ENCODE data around the gene C5orf47. TPM values are rescaled to one million over a fixed set of nuclear protein-coding genes. Genes with fewer than 3 reads are reported as not detected.

Gene C5orf47
- total RNA-seq, 3 donors from 2014 or later: not detected

DNA sequence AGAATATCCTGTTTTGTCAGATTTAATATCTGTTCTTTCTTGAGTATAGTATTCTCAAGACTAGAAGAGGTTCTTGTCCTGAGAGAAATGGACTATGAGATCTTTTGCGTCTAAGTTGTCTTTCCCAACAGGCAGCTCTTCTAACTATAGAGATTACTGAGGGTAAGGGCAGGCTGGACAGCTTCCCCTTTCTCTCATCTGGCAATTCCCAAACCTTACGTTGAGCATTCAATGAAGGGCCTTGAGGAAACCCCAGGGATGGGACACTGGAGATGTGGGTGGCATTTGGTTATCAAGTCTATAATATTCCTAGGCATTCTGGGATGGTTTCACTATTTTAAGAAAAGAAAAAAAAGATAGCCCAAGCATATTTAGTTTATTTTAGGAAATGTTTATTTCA lies 28.0 kb upstream of the C5orf47 start:
- ATAC-seq (no peak), DNase-seq (no peak)
- Histone ChIP-seq H3K36me3 (ENCODE audit: low read depth) (no peaks in the 10 kb centered on the region), H3K4me3 (no peak overlapping the region), H3K9me3 (no peaks in the 10 kb centered on the region), H3K4me1 (ENCODE audit: low read depth) (no peaks in the 10 kb centered on the region)
- intact Hi-C loops (cut with DNase I, micrococcal nuclease): no loop called here
- TF ChIP-seq CTCF (IDR thresholded peaks at IDR 0.05): no peak

DNA sequence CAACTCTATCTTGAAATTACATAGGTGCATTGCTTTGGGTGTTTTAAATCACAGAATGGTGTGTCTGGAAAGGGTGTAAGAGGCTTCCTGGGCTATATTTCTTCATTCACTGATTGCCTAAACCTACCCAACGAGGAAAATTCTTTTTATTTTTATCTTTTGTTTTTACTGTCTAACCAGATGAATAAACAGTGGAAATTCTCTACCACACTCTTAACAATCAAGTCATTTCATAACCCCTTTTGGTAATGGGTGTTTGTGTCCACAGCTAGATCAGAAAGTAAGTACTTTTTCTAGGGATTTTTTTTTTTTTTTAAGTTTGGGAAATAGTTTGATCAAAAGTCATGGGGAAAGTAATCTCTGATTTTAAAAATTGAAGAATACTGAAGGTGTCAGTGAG lies 27.6 kb upstream of the C5orf47 start:
- intact Hi-C loops (cut with DNase I, micrococcal nuclease): no loop called here

GRCh38 chr5:173962436-173962972 lies 26.5 kb upstream of the C5orf47 start:
- DNase-seq (no peak), ATAC-seq (no peak)
- intact Hi-C loops (cut with DNase I, micrococcal nuclease): no loop called here
- Histone ChIP-seq H3K36me3 (ENCODE audit: low read depth) (no peaks in the 10 kb centered on the region), H3K4me3 (no peak overlapping the region), H3K9me3 (no peaks in the 10 kb centered on the region), H3K4me1 (ENCODE audit: low read depth) (no peaks in the 10 kb centered on the region)
- TF ChIP-seq CTCF (IDR thresholded peaks at IDR 0.05): no peak

More for the DNA sequence above, 27.6 kb upstream of the C5orf47 start:
- H3K9me3 ChIP-seq: no peaks in the 10 kb centered on the region
- TF ChIP-seq CTCF (IDR thresholded peaks at IDR 0.05): no peak
- no peaks in the 10 kb centered on the region for H3K4me1 ChIP-seq (ENCODE audit: low read depth)
- DNase-seq (no peak), ATAC-seq (no peak)
- no peaks in the 10 kb centered on the region for H3K36me3 ChIP-seq (ENCODE audit: low read depth)
- H3K4me3 ChIP-seq: no peak overlapping the region

DNA sequence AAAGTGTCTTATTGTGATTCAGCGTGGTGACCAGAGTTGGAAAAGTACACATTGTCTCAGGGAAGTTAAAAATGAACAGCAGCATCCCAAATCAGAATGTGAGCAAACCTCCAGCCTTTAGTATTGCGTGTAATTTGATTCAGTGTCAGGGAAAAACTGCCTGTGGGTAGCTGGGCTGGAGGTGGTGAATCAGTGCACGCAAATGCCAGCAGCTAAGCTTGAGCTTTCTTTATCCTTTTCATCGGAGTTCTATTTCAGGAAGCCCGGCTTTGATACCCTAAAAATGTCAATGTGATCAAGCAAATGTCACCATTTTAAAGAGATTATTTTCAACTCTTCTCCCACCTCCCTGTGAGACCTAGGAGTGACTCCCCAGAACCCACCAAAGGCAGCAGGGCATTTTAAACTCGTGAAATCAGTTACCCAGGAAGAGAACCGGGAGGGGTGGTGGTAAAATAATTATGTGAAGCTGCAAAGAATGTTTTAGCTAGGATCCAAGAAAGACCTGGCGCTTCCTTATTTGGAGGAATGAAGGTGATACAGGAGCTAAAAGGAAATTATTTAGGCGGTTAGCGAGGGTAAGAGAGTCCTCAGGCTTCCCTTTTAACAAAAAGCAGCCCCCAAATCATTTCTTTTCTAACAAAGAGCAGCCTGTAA lies 25.7 kb upstream of the C5orf47 start:
- intact Hi-C loops (cut with DNase I, micrococcal nuclease): no loop called here
- H3K4me3 ChIP-seq: no peak overlapping the region
- peak; percentile 11 for ATAC-seq

GRCh38 chr5:173963867-173964441 lies 25.0 kb upstream of the C5orf47 start:
- Histone ChIP-seq H3K36me3 (ENCODE audit: low read depth) (no peaks in the 10 kb centered on the region), H3K9me3 (no peaks in the 10 kb centered on the region), H3K4me1 (ENCODE audit: low read depth) (no peaks in the 10 kb centered on the region), H3K4me3 (no peak overlapping the region)
- no peak for TF ChIP-seq CTCF (IDR thresholded peaks at IDR 0.05)
- DNase-seq (peak; percentile 50 to 52 (median 51)), ATAC-seq (peak; percentile 87)
- intact Hi-C loops (cut with DNase I, micrococcal nuclease): no loop called here

More for the DNA sequence above, 25.7 kb upstream of the C5orf47 start:
- Histone ChIP-seq H3K9me3 (no peaks in the 10 kb centered on the region), H3K36me3 (ENCODE audit: low read depth) (no peaks in the 10 kb centered on the region), H3K4me1 (ENCODE audit: low read depth) (no peaks in the 10 kb centered on the region)
- no peak for TF ChIP-seq CTCF (IDR thresholded peaks at IDR 0.05)
- DNase-seq: no peak
